GM19468 (cell line): ENCODE measurements around the gene NRXN2.

Experiments used
- ATAC-seq: cut with Tn5 transposase; IDR thresholded peaks from one replicate; pipeline ENCODE4 v1.9.1; 2021; ENCODE audit warnings: mild to moderate bottlenecking, moderate library complexity, moderate number of reproducible peaks; ENCODE audit not compliant: unreplicated experiment; ENCODE audit errors: extremely low read depth

Gene NRXN2

DNA sequence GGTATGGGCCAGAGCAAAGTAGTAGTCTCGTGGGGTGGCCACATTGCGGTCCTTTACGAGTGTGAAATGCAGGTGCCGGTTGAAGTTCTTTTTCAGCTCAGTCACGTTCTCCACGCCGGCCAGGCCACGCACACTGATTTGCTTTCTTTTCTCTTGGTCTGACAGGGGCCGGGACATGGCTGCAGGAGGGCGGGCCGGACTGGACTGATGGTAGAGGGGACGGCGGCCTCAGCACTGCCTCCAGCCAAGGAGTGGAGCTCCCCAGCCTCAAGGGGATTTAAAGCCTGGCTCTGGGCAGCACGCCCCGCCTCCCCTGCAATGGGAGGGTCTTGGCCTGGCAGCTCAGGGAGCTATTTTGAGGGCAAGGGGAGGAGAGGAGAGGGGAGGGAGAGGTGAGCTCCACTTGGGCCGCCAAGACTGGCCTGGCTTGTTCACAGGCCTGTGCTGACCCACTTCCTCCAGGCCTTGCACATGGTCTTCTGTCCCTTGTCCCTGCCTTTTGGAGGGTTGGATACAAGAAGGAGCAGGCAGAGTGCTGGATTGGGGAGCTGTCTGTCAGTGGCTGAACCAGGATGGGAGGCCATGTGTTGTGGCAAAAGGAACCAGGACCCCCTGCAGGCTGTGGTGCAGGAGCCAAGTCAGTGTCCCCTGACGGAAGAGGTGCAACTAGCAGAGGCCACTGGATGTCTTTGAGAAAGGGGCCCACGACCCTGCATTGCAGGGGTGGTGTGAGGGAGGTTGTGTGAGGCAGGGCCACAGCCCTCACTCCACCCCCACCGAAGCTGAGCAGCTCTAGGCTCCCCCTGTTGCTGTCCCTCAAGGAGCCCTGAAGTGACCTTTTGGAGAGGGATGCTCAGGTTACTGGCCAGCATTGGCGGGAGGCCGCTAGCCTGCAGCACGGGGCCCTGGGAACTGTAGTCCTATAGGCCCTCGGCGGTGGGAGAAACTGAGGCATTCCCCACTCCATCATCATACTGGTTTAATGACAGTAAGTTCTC is 37.0 kb upstream of the NRXN2 start, which contains the start of gene PYGM:
Gene PYGM (minus strand): TSS at position 253 of the 998 bp plus-strand sequence. CDS start 76 bp downstream, at position 177.
- no peak for ATAC-seq

DNA sequence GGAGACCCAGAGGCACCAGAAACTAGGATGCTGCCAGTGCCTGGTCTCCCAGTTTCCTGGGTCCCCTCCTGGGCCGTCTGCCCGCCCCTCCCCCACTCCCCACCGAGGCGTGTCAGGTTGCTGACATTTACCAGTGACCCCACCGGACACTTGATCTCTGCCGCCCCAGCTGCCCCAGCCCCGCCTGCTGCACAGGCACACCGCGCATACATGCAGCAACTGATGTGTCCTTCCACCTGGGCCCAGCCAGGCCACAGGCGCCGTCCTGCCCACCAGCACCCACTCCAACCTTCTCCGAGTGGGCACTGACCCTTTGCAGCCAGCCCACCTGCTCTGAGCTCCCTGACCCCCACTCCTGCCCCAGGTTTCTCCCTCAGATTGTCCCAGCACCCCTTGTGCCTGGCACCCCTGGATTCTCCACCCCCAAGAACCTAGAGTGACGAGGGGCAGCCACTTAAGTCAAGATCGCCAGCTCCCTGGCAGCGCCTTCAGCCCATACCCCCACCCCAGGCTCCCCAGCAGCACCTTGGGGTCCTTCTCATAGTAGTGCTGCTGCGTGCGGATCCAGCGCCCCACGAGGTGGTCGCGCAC is 36.2 kb upstream of the NRXN2 start:
- ATAC-seq, result no peak

DNA sequence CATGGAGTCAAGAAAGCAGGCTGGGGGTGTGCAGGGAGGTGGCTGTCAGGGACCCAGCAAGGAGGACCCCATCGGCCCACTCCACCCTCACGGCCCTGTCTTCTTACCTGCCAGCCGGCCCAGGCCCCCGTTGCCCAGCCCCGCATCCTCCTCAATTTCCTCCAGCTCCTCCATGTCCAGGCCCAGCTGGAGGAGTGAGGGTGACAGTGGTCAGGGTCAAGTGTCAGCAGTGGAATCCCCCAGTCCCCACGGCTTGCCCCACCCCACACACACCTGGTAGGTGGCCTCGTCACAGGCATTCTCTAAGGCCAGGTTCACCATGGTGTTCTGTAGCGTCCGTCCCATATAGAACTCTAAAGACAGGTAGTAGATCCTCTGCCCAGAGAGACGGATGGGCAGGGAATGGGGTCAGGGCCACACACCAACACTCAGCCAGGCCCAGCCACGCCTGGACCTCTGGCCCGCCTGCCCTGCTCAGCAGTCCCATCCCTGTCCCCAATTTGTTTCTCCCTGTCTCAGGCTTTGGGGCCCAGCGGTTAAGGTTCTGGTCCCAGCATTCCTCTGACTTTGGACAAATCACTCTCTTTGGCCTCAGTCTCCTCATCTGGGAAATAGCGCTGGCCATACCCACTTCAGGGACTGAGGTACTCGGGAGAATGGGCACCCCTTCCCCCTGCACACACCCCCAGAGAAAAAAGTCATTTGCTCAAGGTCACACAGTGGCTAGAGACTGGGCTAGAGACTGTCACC is 35.5 kb upstream of the NRXN2 start:
- ATAC-seq, result no peak

DNA sequence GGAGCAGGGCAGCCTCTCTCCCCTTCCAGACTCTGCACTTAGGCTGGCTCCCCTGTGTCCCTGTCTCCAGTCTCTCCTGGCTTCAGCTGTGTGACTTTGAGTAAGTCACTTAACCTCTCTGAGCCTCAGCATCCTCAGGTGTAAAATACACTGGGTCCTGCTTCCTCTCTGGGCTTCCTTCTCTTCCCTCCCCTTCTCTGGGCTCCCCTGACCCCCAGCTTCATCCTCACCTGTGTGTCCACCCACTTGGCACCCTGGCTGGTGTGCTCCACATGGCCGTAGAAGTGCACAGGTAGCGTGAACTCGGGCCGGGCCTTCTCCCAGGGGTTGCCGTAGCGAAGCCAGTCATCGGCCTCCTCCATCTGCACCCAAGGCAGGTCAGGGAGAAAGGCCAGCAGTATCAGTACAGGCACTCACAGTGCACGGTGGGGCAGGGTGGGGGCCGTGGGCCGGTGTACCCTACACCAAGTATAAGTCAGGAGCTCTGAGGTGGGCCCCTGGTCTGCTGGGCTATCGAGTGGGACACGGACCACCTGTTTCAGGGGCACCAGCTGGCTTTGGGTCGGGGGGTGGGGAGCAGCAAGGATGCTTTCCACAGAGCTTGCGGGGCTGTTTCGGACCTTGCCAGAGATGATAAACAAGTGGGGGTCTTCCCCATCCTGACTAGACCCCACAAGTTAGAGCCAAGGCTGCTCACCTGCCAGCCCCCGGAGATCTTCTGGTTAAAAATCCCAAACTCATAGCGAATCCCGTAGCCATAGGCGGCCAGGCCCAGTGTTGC is 34.7 kb upstream of the NRXN2 start:
- no peak for ATAC-seq

DNA sequence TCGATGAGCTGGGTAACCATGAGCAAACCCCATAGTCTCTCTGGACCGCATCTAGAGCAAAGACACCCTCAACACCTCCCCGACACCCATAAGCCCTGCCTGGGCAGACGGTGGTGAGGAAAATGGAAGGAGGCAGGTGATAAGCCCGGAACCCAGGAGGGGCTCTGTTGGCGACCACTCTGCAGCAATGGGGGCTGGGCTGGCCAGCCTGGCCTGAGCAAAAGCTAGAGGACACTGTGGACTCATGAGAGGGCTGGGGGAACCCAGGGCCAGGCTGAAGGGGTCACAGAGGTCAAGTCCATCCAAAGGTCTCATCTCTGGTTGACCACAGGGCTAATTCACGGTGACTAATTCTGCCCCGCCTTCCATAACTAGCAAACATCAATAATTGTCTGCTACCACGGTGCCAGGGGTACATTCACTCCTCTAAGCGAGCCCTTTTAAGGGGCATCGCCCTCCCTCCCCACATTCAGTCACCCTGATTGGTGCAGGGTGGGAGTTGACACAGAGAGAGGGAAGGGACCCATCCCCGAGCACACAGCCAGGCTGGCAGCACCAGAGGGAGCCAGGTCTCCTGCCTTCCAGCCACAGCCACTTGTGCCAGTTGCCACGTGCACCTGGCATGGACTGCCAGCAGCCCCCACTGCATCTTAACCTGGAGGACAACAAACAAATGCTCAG is 32.8 kb upstream of the NRXN2 start:
- no peak for ATAC-seq

DNA sequence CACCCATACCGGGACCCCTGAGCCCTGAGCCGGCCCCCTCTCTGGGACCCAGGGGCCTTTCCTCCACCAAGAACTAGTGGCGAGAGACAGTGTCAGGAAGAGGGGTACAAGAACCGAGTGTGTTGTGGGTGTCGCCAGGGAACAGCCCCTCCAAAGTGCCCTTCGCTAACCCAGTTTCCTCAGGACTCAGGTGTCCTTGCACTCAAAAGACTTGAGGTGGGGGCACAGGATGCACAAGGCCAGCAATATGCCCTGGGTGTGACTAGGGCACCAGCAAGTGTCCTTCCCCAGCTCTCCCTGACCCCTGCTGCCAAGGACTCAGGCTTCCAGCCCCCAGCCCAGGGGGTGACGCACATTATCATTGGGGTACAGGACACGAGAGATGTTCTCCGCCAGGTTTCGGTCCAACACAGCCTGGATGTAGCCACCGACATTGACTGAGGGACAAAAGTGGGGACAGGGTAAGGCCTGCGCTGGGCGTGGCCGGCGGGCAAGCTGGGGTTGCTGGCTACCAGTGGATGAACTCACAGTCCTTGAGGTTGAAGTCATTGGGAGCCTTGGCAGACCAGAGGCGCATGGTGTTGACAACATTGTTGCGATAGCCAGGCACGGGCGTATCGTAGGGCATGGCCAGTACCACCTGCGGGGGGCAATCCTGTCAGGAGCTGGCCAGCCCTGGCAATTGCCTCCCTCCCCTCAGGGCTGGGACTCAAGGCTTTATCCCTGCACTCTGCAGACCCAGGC is 32.1 kb upstream of the NRXN2 start:
- ATAC-seq, result no peak

DNA sequence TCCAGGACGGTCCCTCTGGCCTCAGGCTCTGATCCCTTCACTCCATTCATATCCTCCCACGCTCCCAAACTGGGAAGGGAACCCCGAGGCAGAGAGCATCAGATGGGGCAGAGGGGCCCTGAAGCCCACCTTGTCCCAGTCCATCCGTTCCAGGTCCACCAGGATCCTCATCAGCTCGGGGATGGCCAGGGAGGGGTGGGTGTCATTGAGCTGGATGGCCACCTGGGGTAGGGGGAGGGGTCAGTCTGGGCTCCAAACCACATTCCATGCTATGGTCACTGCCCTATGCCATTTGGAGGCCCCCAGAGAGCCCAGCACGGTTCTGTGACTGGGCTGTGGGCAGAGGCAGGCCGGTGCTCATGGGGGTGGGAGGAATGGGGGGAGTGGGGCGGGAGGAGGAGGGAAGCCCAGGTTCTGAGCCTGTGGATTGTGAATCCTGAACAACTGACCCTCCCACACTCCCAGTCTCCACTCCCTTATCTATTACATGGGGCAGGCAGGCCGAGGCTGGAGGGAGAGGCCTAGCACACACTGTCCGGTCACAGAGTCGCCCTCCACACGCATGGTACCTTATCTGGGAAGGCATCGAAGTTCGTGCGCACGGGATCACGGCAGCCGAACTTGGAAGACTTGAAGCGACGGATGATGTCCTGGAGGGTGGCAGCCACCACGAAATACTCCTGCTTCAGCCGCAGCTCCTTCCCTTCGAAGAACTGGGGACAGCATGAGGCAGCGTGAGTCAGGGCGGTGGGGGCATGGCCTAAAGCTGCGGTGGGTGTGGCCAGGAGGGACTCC is 31.3 kb upstream of the NRXN2 start:
- no peak for ATAC-seq

DNA sequence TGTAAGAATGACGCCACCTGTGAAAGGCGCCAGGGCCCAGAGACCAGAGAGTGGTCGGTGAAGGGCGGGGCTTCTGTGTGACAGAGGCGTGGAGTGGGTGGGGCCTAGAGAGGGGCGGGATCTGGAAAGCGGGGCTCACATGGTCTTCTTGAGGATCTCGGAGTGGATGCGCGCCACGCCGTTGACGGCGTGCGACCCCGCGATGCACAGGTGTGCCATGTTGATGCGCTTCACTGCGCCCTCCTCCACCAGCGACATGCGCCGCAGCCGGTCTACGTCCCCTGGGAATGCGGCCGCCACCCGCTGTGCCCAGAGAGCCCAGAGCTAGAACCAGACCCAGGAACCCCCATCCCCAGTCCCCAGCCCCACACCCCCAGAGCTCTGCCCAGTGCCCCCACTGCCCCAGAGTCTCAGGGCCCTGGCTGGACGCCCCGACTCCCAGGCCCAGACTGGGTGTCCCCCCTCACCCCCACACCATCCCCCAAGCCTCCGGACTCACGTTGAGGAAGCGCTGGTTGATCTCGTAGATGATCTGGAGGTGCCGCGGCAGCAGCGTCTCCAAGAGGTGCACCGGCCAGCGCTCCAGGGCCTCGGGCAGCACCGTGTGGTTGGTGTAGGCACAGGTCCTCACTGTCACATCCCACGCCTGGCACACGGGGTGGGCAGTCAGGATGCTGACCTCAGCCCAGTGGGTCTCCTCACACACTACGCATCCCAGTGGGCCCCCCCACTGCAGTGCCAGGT is 30.6 kb upstream of the NRXN2 start:
- no peak for ATAC-seq

DNA sequence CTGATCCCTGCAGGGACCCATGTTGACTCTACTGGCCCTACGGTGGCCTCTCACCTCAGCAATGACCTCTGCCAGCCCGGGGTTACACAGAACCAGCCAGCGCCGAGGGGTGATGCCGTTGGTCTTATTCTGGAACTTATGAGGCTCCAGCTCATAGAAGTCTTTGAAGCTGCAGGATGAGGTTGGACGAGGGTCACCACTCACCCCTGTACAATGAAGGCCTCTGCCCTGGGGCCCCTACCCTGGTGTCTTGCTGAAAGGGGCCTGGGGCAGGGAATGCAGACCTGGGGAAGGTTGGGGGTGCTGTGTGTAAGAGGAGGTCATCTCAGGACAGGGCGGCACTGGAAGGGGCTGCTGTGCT is 30.0 kb upstream of the NRXN2 start:
- ATAC-seq, result no peak

DNA sequence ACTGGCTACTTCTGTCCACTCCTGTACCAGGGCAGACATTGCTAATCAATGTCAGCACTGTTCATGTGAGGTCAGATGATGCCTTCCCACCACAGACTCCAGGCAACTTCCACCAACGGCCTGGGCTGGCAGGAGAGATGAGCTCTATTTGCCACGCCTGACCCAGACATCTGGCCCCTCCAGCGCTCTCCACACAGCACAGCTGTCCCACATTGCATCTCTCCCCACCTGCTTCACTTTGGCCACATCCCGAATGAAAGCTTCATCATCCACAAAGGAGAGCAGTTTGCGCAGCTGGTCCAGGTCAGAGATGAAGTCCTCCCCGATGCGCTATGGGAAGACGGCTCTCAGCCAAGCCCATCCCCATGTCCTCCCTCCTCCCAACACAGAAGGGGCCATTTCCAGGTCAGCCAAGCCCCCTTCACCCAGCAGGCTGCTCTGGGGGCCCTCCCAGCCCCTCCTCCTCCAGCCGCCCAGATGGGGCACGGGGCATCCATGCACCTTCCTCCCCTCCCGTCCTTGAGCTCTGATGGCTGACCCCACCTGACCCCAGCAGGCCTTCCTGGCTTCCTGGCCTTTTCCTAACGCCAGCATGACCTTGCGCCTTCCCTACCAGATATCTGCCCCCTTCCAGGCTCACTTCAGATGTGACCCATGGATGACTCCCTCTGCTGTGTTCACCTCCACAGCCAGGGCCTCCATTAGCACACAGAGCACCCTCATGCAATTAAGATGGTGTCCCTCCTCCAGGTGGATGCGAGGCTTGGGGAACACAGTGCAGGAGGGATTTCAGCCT is 29.4 kb upstream of the NRXN2 start:
- no peak for ATAC-seq

DNA sequence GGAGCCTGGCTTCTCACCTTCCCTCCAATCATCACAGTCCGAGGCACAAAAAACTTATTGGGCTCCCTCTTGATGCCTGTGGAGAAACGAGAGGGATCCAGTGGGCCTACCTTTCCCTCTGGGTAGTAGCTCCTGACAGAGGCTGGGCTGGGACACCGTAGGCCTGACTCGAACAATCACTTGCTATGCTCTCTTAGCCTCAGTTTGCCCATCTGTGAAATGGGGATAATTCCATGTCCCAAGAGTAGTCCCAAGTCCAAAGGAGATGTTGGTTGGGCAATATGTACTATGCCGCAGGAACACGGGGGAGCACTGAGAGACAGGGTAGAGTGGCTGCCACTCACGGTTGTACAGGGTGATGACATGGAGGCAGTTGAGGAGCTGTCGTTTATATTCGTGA is 28.6 kb upstream of the NRXN2 start:
- ATAC-seq, result no peak

DNA sequence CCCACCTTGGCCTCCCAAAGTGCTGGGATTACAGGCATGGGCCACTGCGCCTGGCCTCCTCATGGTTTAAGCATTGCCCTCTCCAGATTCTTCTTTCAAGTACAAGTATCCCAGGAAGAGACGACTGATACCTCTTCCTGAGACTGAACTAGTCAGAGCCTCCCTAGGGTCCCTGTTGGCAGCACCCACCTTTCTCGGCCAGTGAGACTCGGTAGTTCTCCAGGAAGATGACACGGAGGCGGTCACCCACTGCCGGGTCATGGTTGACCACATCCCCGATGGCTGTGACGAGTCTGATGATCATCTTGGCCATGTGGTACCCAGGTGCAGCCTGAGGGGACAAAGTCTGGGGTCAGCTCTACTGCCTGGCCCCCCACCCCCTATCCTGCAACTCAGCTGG is 28.1 kb upstream of the NRXN2 start:
- ATAC-seq, result no peak

DNA sequence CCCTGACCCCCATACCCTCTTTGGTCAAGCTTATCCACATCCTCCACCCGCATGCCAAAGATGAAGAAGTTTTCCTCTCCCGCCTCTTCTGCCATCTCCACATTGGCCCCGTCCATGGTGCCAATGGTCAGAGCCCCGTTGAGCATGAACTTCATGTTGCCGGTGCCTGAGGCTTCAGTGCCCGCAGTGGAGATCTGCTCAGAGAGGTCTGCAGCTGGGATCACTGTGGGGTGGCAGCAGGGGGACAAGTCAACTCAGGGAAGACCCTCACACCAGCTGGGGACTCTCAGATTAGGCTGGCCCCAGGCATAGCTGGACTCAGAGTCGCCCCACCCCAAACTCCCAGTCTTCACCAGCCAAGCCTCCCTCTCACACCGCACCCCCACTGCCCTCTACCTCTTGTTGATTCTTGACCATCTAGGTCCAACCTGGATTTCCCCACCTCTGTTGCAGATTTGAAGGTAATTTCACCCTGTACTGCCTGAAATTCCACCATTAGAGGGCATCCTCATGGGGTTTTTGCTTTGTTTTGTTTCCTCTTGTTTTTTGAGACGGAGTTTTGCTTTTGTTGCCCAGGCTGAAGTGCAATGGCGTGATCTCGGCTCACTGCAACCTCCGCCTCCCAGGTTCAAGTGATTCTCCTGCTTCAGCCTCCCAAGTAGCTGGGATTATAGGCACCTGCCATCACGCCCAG is 27.5 kb upstream of the NRXN2 start:
- ATAC-seq, result no peak

DNA sequence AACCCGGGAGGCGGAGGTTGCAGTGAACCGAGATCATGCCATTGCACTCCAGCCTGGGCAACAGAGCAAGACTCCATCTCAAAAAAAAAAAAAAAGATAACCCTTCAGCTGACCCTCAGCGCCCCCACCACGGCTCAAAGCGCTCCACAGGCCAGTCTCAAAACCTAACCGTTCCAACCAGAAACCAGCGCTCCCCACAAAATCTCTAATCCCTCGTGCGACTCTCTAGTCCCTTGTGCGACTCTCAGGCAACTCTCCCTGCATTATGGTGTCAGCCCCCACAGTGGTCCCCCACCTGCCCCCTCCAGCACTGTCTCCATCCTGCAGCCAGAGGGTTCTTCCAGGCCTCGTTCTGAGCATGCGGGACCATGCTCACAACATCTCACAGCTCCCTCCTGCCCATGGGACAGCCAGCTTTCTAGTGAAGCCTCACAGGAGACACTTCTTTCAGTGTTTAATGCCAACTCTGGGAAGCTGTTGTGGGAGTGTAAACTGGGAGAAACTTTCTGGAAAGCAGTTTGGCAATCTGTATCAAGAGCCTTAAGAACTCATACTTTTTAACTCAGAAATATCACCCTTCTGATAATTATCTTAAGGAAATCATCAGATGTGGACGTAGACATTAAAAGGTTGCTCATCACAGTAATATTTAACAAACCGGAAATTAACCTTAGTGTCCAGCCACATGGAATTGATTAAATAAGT is 25.1 kb upstream of the NRXN2 start:
- ATAC-seq, result no peak

DNA sequence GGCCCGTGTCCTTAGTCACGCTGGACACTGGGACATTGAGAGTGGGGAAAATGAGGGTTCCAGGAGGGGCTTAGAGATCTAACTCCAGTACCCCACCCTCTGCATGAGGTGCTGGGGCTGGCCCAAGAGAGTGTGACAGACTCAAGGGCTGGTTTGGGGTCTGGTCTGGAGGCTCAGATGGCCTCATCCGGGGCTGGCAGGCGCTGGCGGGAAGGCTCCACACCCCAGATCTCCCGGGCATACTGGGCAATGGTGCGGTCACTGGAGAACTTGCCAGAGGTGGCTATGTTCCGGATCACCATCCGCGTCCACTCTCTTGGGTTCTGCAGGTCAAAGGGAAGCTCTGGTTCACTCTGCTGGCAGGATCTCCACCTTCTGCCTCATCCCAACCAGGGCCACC is 23.5 kb upstream of the NRXN2 start:
- no peak for ATAC-seq
